GM23338 (cell line): ENCODE data around the gene GSG1L. TPM values are rescaled to one million over a fixed set of nuclear protein-coding genes. Genes with fewer than 3 reads are reported as not detected.

Experiments
- ATAC-seq: fragments of 200-7000 bp; cut with Tn5 transposase; 3 replicates; pipeline ENCODE4 v1.9.1; 2020
- DNase-seq: peaks from one replicate; pipeline ENCODE4 v3.0.0-alpha.2; 2015; ENCODE audit warnings: low spot score
- H2AFZ ChIP-seq: fragments of 200-600 bp; sonication (generic); 2 replicates; pipeline ENCODE4 v1.8.0; 2016; ENCODE audit warnings: antibody characterized with exemption, mild to moderate bottlenecking, moderate library complexity
- H3F3A ChIP-seq: fragments of 200-600 bp; sonication (generic); replicated peaks from 2 replicates; pipeline ENCODE4 v1.8.0; 2017; ENCODE audit warnings: antibody characterized with exemption, mixed run types, low read depth
- H3K27ac ChIP-seq: fragments of 200-600 bp; sonication (generic); 2 replicates; pipeline ENCODE4 v1.6.1; 2016; ENCODE audit warnings: low read depth
- H3K27me3 ChIP-seq: fragments of 200-600 bp; sonication (generic); 2 replicates; pipeline ENCODE4 v1.8.0; 2016; ENCODE audit warnings: mild to moderate bottlenecking, mixed run types, moderate library complexity; ENCODE audit not compliant: insufficient read depth
- H3K36me3 ChIP-seq: fragments of 200-600 bp; sonication (generic); 2 replicates; pipeline ENCODE4 v1.8.0; 2016; ENCODE audit warnings: mild to moderate bottlenecking; ENCODE audit not compliant: insufficient read depth
- H3K4me1 ChIP-seq: fragments of 200-600 bp; sonication (generic); 2 replicates; pipeline ENCODE4 v1.8.0; 2016; ENCODE audit warnings: mild to moderate bottlenecking, moderate library complexity; ENCODE audit not compliant: insufficient read depth
- H3K4me2 ChIP-seq: fragments of 200-600 bp; sonication (generic); 2 replicates; pipeline ENCODE4 v1.7.1; 2017; ENCODE audit warnings: mixed run types
- H3K4me3 ChIP-seq: fragments of 200-600 bp; sonication (generic); 2 replicates; pipeline ENCODE4 v1.6.1; 2016; ENCODE audit warnings: mixed run types
- H3K79me2 ChIP-seq: fragments of 200-600 bp; sonication (generic); replicated peaks from 2 replicates; pipeline ENCODE4 v1.8.0; 2017; ENCODE audit warnings: mild to moderate bottlenecking; ENCODE audit not compliant: insufficient read depth
- H3K9me2 ChIP-seq: fragments of 200-600 bp; sonication (generic); 2 replicates; pipeline ENCODE4 v1.8.0; 2017; ENCODE audit not compliant: insufficient read depth
- H4K20me1 ChIP-seq: fragments of 200-600 bp; sonication (generic); replicated peaks from 2 replicates; pipeline ENCODE4 v1.8.0; 2017; ENCODE audit warnings: mild to moderate bottlenecking; ENCODE audit not compliant: insufficient read depth
- H3K27ac Mint-ChIP-seq: 2 replicates; pipeline ENCODE4 v1.8.0; 2020; ENCODE audit warnings: inconsistent platforms, mild to moderate bottlenecking, moderate library complexity, mixed read lengths
- H3K27me3 Mint-ChIP-seq: 3 replicates; pipeline ENCODE4 v1.8.0; 2022; ENCODE audit warnings: low read depth, mild to moderate bottlenecking, moderate library complexity, mixed read lengths, inconsistent platforms; ENCODE audit not compliant: insufficient read depth, poor library complexity
- H3K36me3 Mint-ChIP-seq: 3 replicates; pipeline ENCODE4 v1.8.0; 2021; ENCODE audit warnings: low read depth, mild to moderate bottlenecking, inconsistent platforms, moderate library complexity, mixed read lengths
- H3K4me1 Mint-ChIP-seq: 3 replicates; pipeline ENCODE4 v1.8.0; 2020; ENCODE audit warnings: mild to moderate bottlenecking, inconsistent platforms, mixed read lengths
- H3K4me3 Mint-ChIP-seq: 3 replicates; pipeline ENCODE4 v1.8.0; 2021; ENCODE audit warnings: moderate library complexity, mild to moderate bottlenecking, inconsistent platforms, mixed read lengths
- H3K9me3 Mint-ChIP-seq: 3 replicates; pipeline ENCODE4 v1.8.0; 2020; ENCODE audit warnings: moderate library complexity, mild to moderate bottlenecking, inconsistent platforms, mixed read lengths
- CREB1 ChIP-seq: fragments of 250-450 bp; sonication (Bioruptor Pico); IDR thresholded peaks from 2 replicates; pipeline ENCODE4 v1.5.0; 2020; ENCODE audit warnings: low read depth, mild to moderate bottlenecking, moderate library complexity
- EZH2 ChIP-seq: fragments of 200-600 bp; sonication (generic); IDR thresholded peaks from one replicate; pipeline ENCODE4 v1.8.0; 2017; ENCODE audit warnings: antibody characterized with exemption, mild to moderate bottlenecking, low read depth; ENCODE audit not compliant: unreplicated experiment
- EZH2phosphoT487 ChIP-seq: fragments of 200-600 bp; sonication (generic); IDR thresholded peaks from one replicate; pipeline ENCODE4 v1.8.1; 2018; ENCODE audit warnings: antibody characterized with exemption; ENCODE audit not compliant: unreplicated experiment
- JUNB ChIP-seq: IDR thresholded peaks from one replicate; pipeline ENCODE4 v1.6.1; 2016; ENCODE audit warnings: antibody characterized with exemption; ENCODE audit not compliant: unreplicated experiment
- NANOG ChIP-seq: IDR thresholded peaks from 2 replicates; pipeline ENCODE4 v1.6.1; 2016; ENCODE audit warnings: antibody characterized with exemption, borderline replicate concordance
- STAT1 ChIP-seq: IDR thresholded peaks from one replicate; pipeline ENCODE4 v1.6.1; 2016; ENCODE audit warnings: antibody characterized with exemption; ENCODE audit not compliant: unreplicated experiment
- ZNF114 ChIP-seq: fragments of 250-450 bp; sonication (Bioruptor Pico); IDR thresholded peaks from 2 replicates; pipeline ENCODE4 v1.5.0; 2020; ENCODE audit warnings: mild to moderate bottlenecking, moderate library complexity
- polyA plus RNA-seq: library from polyadenylated mRNA; unstranded; fragments of >200 nt; fragmentation: Nextera tagmentation; extraction: Ambion mirVana; gene quantifications from 2 replicates; pipeline ENCODE4 v1.2.1, GENCODE V29; 2016
- total RNA-seq: library from RNA; depleted of rRNA; stranded (reverse); fragments of >200 nt; shearing (Covaris generic); gene quantifications from 2 replicates; pipeline ENCODE4 v1.2.3, GENCODE V29; 2014
- TF ChIP-seq, protein P1 (sequence below): fragments of 250-450 bp; sonication (Bioruptor Pico); IDR thresholded peaks from 2 replicates; pipeline ENCODE4 v1.5.0; 2020; ENCODE audit warnings: mild to moderate bottlenecking, moderate library complexity

GSG1L gene
- total and polyA plus RNA-seq, 2 experiments from 2014 or later: 0.36 to 0.63 TPM

DNA sequence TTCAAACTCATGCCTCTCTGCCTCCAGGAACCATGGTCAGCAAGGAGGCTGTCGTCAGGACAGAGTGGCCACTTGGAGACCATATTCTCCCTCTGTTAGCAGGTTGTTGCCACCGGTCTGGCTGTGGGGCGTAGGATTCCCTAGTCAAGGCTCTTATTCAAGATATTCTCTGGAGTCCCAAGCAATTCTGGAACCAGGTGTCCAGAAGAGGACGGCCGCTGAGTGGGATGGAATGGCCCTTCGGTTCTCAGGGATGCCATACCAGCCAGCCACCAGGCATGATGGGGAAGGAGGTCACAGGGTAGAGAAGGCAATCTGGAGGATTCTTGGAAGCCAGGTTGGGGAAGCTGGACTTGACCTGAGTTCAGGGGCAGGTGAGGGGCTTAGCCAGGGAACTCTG lies 173.5 kb downstream of the GSG1L start (continued):
- TF ChIP-seq, protein P1, sequence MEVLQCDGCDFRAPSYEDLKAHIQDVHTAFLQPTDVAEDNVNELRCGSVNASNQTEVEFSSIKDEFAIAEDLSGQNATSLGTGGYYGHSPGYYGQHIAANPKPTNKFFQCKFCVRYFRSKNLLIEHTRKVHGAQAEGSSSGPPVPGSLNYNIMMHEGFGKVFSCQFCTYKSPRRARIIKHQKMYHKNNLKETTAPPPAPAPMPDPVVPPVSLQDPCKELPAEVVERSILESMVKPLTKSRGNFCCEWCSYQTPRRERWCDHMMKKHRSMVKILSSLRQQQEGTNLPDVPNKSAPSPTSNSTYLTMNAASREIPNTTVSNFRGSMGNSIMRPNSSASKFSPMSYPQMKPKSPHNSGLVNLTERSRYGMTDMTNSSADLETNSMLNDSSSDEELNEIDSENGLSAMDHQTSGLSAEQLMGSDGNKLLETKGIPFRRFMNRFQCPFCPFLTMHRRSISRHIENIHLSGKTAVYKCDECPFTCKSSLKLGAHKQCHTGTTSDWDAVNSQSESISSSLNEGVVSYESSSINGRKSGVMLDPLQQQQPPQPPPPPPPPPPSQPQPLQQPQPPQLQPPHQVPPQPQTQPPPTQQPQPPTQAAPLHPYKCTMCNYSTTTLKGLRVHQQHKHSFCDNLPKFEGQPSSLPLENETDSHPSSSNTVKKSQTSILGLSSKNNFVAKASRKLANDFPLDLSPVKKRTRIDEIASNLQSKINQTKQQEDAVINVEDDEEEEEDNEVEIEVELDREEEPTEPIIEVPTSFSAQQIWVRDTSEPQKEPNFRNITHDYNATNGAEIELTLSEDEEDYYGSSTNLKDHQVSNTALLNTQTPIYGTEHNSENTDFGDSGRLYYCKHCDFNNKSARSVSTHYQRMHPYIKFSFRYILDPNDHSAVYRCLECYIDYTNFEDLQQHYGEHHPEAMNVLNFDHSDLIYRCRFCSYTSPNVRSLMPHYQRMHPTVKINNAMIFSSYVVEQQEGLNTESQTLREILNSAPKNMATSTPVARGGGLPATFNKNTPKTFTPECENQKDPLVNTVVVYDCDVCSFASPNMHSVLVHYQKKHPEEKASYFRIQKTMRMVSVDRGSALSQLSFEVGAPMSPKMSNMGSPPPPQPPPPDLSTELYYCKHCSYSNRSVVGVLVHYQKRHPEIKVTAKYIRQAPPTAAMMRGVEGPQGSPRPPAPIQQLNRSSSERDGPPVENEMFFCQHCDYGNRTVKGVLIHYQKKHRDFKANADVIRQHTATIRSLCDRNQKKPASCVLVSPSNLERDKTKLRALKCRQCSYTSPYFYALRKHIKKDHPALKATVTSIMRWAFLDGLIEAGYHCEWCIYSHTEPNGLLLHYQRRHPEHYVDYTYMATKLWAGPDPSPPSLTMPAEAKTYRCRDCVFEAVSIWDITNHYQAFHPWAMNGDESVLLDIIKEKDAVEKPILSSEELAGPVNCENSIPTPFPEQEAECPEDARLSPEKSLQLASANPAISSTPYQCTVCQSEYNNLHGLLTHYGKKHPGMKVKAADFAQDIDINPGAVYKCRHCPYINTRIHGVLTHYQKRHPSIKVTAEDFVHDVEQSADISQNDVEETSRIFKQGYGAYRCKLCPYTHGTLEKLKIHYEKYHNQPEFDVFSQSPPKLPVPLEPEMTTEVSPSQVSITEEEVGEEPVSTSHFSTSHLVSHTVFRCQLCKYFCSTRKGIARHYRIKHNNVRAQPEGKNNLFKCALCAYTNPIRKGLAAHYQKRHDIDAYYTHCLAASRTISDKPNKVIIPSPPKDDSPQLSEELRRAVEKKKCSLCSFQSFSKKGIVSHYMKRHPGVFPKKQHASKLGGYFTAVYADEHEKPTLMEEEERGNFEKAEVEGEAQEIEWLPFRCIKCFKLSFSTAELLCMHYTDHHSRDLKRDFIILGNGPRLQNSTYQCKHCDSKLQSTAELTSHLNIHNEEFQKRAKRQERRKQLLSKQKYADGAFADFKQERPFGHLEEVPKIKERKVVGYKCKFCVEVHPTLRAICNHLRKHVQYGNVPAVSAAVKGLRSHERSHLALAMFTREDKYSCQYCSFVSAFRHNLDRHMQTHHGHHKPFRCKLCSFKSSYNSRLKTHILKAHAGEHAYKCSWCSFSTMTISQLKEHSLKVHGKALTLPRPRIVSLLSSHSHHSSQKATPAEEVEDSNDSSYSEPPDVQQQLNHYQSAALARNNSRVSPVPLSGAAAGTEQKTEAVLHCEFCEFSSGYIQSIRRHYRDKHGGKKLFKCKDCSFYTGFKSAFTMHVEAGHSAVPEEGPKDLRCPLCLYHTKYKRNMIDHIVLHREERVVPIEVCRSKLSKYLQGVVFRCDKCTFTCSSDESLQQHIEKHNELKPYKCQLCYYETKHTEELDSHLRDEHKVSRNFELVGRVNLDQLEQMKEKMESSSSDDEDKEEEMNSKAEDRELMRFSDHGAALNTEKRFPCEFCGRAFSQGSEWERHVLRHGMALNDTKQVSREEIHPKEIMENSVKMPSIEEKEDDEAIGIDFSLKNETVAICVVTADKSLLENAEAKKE (CRISPR knock-in tag): no peak
- TF ChIP-seq JUNB: no peak

DNA sequence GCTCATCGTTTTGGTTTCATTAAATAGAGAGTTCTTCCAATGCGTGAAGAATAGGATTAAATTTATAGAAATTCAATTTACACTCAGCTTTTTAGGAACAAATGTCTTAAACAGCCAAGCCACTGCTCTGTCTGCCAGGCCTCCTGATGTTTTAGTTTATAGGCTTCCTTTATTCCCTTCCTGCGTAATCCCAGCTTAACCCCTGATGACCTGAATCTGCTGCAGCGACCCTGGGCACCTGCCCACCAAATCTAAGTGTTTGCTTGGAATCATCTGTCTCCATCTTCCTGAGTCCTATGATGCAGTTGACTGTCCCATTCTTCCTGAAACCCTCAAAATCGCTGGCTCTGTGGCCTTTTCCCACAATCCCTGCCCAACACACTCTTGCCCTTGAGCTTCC lies 179.9 kb downstream of the GSG1L start:
- Histone ChIP-seq H3K4me2 (no peak overlapping the region), H3K27me3 (no peaks in the 10 kb centered on the region), H2AFZ (no peak overlapping the region)

DNA sequence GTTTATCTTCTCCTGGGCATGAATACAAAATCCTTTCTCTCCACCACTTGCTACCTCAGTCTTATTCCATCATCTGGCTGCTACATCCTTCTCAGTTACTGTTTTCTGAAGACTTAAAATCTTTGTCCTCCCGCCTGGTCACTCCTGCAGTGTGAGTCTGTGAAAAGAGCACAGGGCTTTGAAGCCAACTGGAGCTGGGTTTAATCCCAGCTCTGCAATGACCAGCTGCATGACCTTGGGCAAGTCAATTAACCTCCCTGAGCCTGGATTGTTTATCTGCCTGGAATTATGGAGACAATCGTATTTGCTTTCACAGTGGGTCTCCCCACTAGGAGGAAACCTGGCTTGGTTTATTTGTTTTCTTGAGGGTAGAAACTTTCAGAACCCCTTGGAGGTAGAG lies 183.2 kb downstream of the GSG1L start:
- H3K9me3 Mint-ChIP-seq: peaks cover 44% of the 10 kb centered on the region
- H4K20me1 ChIP-seq: no peaks in the 10 kb centered on the region
- no peak overlapping the region for H3K4me2 ChIP-seq
- peaks cover 12% of the 10 kb centered on the region; the same call in 2 of the 3 replicates for H3K36me3 Mint-ChIP-seq
- H3K4me3 ChIP-seq: no peak overlapping the region
- no peaks in the 10 kb centered on the region for H3K4me1 ChIP-seq
- H2AFZ ChIP-seq: no peak overlapping the region
- DNase-seq (no peak), ATAC-seq (no peak)
- H3K27ac Mint-ChIP-seq: no peak overlapping the region
- H3K27ac ChIP-seq: no peak overlapping the region
- H3K27me3 Mint-ChIP-seq: peaks cover 17% of the 10 kb centered on the region
- no peaks in the 10 kb centered on the region for H3K4me1 Mint-ChIP-seq
- H3K36me3 ChIP-seq: no peaks in the 10 kb centered on the region
- no peaks in the 10 kb centered on the region for H3F3A ChIP-seq
- H3K4me3 Mint-ChIP-seq: no peak overlapping the region
- H3K9me2 ChIP-seq: no peaks in the 10 kb centered on the region
- H3K27me3 ChIP-seq: no peaks in the 10 kb centered on the region
- no peaks in the 10 kb centered on the region for H3K79me2 ChIP-seq
- no peak for TF ChIP-seq CREB1 (CRISPR knock-in tag)
- TF ChIP-seq JUNB: no peak
- TF ChIP-seq ZNF114 (CRISPR knock-in tag): no peak

More for the DNA sequence above, 179.9 kb downstream of the GSG1L start:
- no peaks in the 10 kb centered on the region for H4K20me1 ChIP-seq
- H3K27ac Mint-ChIP-seq: no peak overlapping the region
- peaks cover 17% of the 10 kb centered on the region for H3K9me3 Mint-ChIP-seq
- DNase-seq (no peak), ATAC-seq (no peak)
- no peak for TF ChIP-seq NANOG
- TF ChIP-seq EZH2phosphoT487: no peak
- TF ChIP-seq EZH2: no peak
- no peak for TF ChIP-seq STAT1
- H3F3A ChIP-seq: no peaks in the 10 kb centered on the region
- H3K4me3 ChIP-seq: no peak overlapping the region
- no peaks in the 10 kb centered on the region for H3K79me2 ChIP-seq
- H3K4me1 ChIP-seq: no peaks in the 10 kb centered on the region
- H3K27ac ChIP-seq: no peak overlapping the region
- peaks cover 3% of the 10 kb centered on the region; the same call in 1 of the 3 replicates for H3K4me1 Mint-ChIP-seq
- no peak overlapping the region for H3K4me3 Mint-ChIP-seq
- H3K9me2 ChIP-seq: no peaks in the 10 kb centered on the region
- H3K36me3 Mint-ChIP-seq: peaks cover 3% of the 10 kb centered on the region; the same call in 1 of the 3 replicates
- H3K27me3 Mint-ChIP-seq: peaks cover 12% of the 10 kb centered on the region
- H3K36me3 ChIP-seq: no peaks in the 10 kb centered on the region
